Brain microvascular endothelial cell (primary cell): Measurements from ENCODE around the gene SERPINB8.
"Not testable (repeated sequence)": the region's sequence is repeated elsewhere in the genome, so short reads cannot be mapped to it uniquely, and the experiment has no call there.

ENCODE experiments used
- DNase-seq: peaks from one replicate; pipeline ENCODE4 v3.0.0-alpha.2; 2020
- H3K27ac ChIP-seq: fragments of 250-450 bp; sonication (Bioruptor Pico); 2 replicates; pipeline ENCODE4 v1.5.1; 2020; ENCODE audit warnings: mild to moderate bottlenecking, moderate library complexity
- H3K27me3 ChIP-seq: fragments of 250-450 bp; sonication (Bioruptor Pico); replicated peaks from 2 replicates; pipeline ENCODE4 v1.5.1; 2020; ENCODE audit warnings: mild to moderate bottlenecking
- H3K36me3 ChIP-seq: fragments of 250-450 bp; sonication (Bioruptor Pico); replicated peaks from 2 replicates; pipeline ENCODE4 v1.5.1; 2020; ENCODE audit warnings: mild to moderate bottlenecking
- H3K4me3 ChIP-seq: 2 replicates; pipeline ENCODE4 v1.5.1; 2011; ENCODE audit warnings: low read depth, mild to moderate bottlenecking, control low read depth, low read length, moderate library complexity
- in situ Hi-C: cut with HindIII; loops from 2 replicates; pipeline ENCODE4 v1.10.0; 2017; ENCODE audit warnings: low sequenced_read_pairs, low pct_ligation_motif_present
- TF ChIP-seq, protein P1 (sequence below): IDR thresholded peaks from 2 replicates; pipeline ENCODE4 v1.5.1; 2011; ENCODE audit warnings: low read depth, mild to moderate bottlenecking, moderate library complexity, low read length, control low read depth, inconsistent platforms; ENCODE audit errors: missing control alignments

SERPINB8 gene, protein sequence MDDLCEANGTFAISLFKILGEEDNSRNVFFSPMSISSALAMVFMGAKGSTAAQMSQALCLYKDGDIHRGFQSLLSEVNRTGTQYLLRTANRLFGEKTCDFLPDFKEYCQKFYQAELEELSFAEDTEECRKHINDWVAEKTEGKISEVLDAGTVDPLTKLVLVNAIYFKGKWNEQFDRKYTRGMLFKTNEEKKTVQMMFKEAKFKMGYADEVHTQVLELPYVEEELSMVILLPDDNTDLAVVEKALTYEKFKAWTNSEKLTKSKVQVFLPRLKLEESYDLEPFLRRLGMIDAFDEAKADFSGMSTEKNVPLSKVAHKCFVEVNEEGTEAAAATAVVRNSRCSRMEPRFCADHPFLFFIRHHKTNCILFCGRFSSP

DNA sequence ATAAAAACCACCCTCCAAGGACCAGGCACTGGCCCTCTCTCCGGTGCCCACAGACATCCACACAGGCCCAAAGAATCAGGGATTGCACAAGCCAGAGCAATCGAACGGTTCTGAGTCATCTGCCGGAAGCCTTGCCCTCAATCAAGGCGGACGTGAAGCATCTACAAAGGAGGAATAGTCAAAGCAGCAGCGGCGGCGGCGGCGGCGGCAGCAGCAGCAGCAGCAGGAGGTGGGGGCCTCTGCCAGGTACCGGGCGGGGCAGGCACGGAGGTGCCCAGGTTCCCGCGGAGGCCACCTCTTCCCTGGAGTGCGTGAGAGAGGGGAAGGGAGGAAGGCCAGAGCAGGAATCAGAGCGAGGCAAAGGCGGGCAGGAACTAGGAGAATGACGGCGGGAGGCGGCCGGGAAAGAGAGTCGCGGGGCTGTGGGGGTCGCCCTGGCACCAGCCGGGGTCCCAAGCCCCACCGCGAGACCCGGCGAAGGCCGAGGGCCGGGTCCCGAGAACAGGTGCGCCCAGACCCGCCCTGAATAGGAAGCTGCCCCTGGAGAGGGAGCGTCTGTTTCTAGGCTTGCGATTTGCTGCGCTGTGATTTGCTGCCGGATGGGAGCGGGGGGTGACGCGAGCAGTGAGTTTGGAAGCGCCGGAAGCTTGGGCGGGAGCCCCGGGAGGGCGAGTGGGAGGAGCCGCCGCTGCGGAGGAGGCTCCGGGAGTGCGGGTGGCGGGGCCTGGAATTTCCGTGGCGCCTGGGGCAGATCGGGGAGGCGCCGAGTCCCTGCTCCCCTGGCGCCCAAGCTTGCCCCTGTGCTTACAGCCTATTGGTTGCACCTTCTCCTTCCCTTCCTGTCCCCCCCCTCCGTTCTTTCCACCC, at the start of gene SERPINB8:
TSS of gene SERPINB8 (plus strand) at position 140 of the 867 bp plus-strand sequence. CDS start 8,228 bp downstream, outside the sequence.
- Histone ChIP-seq H3K4me3 (peak within 1 kb of the TSS; percentile 91), H3K27ac (peak within 1 kb of the TSS; percentile 89), H3K27me3 (no peaks in the 10 kb centered on the region), H3K36me3 (no peaks in the 10 kb centered on the region)
- DNase-seq, result peak; percentile 93
- TF ChIP-seq, protein P1, sequence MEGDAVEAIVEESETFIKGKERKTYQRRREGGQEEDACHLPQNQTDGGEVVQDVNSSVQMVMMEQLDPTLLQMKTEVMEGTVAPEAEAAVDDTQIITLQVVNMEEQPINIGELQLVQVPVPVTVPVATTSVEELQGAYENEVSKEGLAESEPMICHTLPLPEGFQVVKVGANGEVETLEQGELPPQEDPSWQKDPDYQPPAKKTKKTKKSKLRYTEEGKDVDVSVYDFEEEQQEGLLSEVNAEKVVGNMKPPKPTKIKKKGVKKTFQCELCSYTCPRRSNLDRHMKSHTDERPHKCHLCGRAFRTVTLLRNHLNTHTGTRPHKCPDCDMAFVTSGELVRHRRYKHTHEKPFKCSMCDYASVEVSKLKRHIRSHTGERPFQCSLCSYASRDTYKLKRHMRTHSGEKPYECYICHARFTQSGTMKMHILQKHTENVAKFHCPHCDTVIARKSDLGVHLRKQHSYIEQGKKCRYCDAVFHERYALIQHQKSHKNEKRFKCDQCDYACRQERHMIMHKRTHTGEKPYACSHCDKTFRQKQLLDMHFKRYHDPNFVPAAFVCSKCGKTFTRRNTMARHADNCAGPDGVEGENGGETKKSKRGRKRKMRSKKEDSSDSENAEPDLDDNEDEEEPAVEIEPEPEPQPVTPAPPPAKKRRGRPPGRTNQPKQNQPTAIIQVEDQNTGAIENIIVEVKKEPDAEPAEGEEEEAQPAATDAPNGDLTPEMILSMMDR, result no peak
- in situ Hi-C loops, result no loop called here

DNA sequence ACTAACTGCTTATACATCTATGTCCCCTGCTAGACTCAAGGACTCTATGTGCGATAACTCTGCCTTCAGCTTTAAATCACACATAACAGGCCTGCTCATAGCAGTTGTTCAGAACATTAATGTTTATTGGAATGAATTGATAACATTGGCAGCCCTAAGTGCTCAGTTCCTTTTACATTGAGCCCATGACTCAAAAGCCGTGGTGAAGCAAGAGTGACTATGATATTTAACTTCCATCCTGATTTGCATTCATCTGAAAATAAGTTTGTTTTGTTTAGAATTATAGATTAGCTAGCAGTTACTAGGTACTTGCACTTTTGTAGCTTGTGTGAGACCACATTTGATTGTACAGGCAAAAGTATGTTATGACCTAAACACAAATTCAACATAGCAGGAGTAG, 47.8 kb upstream of the SERPINB8 start:
- in situ Hi-C loops, result no loop called here
- Histone ChIP-seq H3K27me3 (no peaks in the 10 kb centered on the region), H3K27ac (no peak overlapping the region), H3K36me3 (no peaks in the 10 kb centered on the region), H3K4me3 (no peak overlapping the region)
- no peak for DNase-seq
- TF ChIP-seq, protein P1, result no peak

DNA sequence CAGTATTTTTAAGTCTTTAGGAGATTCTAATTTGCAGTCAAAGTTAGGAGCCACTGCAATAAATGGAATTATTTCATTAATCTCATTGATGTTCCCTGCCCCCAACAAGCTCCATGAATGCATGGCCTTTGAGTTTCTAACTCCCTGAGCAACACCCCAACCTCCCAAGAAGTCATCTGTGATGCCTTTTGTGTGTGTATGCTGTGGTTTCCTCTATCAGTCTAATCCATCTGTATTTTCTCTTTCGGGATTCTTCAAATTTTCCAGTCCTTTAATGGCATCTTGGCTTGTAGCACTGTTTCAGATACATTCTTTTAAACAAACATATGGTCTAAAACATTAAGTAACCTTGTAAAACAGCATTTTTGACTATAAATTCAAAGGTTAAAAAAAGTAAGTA, 45.3 kb upstream of the SERPINB8 start:
- H3K27me3 ChIP-seq, result no peaks in the 10 kb centered on the region
- H3K36me3 ChIP-seq, result no peaks in the 10 kb centered on the region
- no peak overlapping the region for H3K4me3 ChIP-seq
- in situ Hi-C loops, result no loop called here
- H3K27ac ChIP-seq, result no peak overlapping the region
- TF ChIP-seq, protein P1, result no peak
- no peak for DNase-seq

DNA sequence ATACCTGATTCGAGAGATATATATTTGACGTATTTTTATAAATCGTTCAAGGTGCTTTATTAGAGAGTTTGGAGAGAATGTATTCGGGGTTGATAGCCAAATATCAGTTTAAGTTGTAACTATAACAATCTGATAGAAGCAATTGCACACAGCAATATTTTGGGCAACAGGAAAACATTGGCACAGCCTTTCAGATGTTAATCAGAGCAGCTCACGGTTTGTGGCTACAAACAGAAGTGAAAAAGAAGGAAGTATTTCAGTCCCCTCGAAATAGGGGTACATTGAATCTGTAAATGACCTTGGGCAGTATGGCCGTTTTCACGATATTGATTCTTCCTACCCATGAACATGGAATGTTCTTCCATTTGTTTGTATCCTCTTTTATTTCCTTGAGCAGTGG, 41.5 kb upstream of the SERPINB8 start:
- TF ChIP-seq, protein P1, result no peak
- no peak for DNase-seq
- in situ Hi-C loops, result no loop called here
- H3K4me3 ChIP-seq, result no peak overlapping the region
- no peaks in the 10 kb centered on the region for H3K27me3 ChIP-seq
- H3K27ac ChIP-seq, result no peak overlapping the region
- no peaks in the 10 kb centered on the region for H3K36me3 ChIP-seq

DNA sequence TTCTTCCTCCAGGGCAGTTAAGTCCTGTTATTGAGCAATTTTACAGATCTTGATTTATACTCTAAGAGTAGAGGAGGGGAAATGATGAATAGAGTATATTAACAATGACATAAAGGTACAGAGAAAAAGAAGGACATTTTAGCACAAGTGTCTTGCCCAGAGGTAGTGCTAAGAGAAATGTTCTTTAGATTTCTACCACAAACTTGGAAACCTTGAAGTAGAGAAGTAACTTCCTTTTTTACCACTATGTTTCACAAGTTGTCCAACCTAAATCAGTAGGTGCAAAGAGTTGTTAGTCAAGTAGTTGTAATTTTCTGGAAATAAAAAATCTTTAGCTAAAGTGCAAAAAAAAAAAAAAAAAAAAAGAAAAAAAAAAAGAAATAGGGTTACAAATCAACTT, 40.5 kb upstream of the SERPINB8 start:
- H3K27me3 ChIP-seq, H3K27ac ChIP-seq, H3K4me3 ChIP-seq, in situ Hi-C loops, DNase-seq, H3K36me3 ChIP-seq: not testable (repeated sequence)

DNA sequence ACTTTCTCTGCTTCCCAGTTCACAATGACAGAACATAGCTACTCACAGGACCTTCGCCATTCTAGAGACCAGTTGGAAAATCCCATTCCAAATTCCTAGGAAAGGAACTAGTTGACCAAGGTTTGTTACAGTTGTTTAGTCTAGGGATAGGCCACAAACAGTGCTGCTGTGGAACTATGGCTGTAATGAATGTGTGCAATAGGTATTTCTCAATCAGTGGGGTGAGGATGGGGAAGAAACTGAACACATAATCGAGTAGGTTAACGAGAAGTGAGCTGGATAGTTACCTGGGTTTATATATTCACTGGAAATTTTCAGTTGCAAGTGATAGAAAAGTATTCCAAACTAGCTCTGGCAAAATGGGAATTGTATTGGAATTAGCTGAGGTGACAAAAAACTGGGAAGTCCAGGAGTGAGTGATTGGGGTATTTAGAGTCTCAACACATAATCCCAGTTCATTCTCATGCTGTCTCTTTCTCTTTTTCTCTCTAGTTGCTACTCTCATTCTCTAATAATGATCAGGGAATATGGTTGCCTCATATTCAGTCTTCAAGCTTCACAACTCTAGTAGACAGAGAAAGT, 39.0 kb upstream of the SERPINB8 start:
- H3K36me3 ChIP-seq, result no peaks in the 10 kb centered on the region
- DNase-seq, result no peak
- in situ Hi-C loops, result no loop called here
- TF ChIP-seq, protein P1, result no peak
- no peaks in the 10 kb centered on the region for H3K27me3 ChIP-seq
- no peak overlapping the region for H3K4me3 ChIP-seq
- no peak overlapping the region for H3K27ac ChIP-seq
